A549 (cell line): ENCODE results near the gene MED23.

Source experiments
- CEBPB ChIP-seq, 2 experiments: fragments of >200 bp in 1 of 2; sonication (Bioruptor Twin) in 1 of 2; formaldehyde crosslinking in 1 of 2; IDR thresholded peaks; 2 replicates each; pipeline ENCODE4 v1.6.1; 2012 to 2016
- EP300 ChIP-seq, 2 experiments: fragments of >200 bp; sonication (Bioruptor Twin); formaldehyde crosslinking; IDR thresholded peaks; 2 replicates in 1 of 2; 3 replicates in 1 of 2; pipeline ENCODE4 v1.6.1; 2016 to 2017
- ESRRA ChIP-seq: fragments of 150-350 bp; IDR thresholded peaks from 2 replicates; pipeline ENCODE4 v1.6.1; 2014; ENCODE audit warnings: mild to moderate bottlenecking, low read length, borderline replicate concordance
- JUN ChIP-seq, 2 experiments: fragments of >200 bp; sonication (Bioruptor Twin); formaldehyde crosslinking; IDR thresholded peaks; 2 replicates in 1 of 2; 3 replicates in 1 of 2; pipeline ENCODE4 v1.6.1; 2016 to 2017
- JUNB ChIP-seq: fragments of >200 bp; sonication (Bioruptor Twin); formaldehyde crosslinking; IDR thresholded peaks from 2 replicates; pipeline ENCODE4 v1.6.1; 2016
- TF ChIP-seq, protein P1 (sequence below): fragments of 250-450 bp; sonication (Bioruptor Pico); IDR thresholded peaks from 2 replicates; pipeline ENCODE4 v1.5.0; 2021; ENCODE audit warnings: mild to moderate bottlenecking, moderate library complexity, borderline replicate concordance
- TF ChIP-seq, protein P2 (sequence below): fragments of >200 bp; sonication (Bioruptor Twin); formaldehyde crosslinking; IDR thresholded peaks from 3 replicates; pipeline ENCODE4 v1.5.1; 2016

DNA sequence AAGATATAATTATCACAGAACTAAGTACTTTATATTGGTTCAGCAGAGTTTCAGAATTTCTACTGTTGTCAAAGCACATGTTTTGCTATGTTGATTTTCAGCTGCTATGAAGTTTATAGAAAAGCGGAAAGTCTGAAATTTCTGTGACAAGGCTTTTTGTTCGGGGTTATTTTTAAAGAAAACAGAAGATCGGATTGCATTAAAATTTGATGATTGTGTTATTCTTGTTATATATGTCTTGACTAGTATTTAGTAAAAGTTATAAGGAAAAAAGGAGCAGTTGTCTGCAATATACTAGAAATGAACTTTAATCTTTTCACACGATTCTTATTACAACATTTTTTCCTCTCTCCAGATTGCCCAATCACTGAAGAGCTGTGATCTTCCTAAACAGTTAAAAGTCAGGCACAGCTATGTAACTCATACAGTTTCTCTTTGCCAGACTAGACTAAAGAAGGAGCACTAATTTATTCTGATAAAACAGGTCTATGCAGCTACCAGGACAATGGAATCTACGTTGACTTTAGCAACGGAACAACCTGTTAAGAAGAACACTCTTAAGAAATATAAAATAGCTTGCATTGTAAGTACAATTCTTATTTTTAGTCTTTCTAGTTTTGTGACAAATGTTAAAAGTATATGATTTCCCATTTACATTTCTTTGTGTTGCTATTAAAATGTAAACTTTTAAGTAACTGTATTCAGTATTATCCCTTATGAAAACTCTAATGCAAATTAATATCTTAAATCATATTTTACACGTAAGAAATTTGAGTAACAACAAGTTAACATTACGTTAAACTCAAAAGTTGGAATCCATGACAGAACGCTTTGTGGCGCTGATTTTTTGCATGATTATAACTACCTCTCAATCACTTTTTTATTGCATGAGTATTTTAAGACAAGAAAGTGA is 9.1 kb upstream of the MED23 start, which contains the start of gene ENPP3:
- TF ChIP-seq, protein P1, sequence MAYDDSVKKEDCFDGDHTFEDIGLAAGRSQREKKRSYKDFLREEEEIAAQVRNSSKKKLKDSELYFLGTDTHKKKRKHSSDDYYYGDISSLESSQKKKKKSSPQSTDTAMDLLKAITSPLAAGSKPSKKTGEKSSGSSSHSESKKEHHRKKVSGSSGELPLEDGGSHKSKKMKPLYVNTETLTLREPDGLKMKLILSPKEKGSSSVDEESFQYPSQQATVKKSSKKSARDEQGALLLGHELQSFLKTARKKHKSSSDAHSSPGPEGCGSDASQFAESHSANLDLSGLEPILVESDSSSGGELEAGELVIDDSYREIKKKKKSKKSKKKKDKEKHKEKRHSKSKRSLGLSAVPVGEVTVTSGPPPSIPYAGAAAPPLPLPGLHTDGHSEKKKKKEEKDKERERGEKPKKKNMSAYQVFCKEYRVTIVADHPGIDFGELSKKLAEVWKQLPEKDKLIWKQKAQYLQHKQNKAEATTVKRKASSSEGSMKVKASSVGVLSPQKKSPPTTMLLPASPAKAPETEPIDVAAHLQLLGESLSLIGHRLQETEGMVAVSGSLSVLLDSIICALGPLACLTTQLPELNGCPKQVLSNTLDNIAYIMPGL (CRISPR knock-in tag) = no peak
- TF ChIP-seq EP300 (IDR thresholded peaks at IDR 0.05) = no peak
- TF ChIP-seq JUNB = no peak
- no peak for TF ChIP-seq JUN (IDR thresholded peaks at IDR 0.05)
- TF ChIP-seq, protein P2, sequence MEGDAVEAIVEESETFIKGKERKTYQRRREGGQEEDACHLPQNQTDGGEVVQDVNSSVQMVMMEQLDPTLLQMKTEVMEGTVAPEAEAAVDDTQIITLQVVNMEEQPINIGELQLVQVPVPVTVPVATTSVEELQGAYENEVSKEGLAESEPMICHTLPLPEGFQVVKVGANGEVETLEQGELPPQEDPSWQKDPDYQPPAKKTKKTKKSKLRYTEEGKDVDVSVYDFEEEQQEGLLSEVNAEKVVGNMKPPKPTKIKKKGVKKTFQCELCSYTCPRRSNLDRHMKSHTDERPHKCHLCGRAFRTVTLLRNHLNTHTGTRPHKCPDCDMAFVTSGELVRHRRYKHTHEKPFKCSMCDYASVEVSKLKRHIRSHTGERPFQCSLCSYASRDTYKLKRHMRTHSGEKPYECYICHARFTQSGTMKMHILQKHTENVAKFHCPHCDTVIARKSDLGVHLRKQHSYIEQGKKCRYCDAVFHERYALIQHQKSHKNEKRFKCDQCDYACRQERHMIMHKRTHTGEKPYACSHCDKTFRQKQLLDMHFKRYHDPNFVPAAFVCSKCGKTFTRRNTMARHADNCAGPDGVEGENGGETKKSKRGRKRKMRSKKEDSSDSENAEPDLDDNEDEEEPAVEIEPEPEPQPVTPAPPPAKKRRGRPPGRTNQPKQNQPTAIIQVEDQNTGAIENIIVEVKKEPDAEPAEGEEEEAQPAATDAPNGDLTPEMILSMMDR = no peak
- TF ChIP-seq CEBPB (IDR thresholded peaks at IDR 0.05) = no peak
- TF ChIP-seq ESRRA = no peak
